DOHH2 (cell line): ENCODE results near the gene BBS5.

Source experiments
- H3F3A ChIP-seq: fragments of 200-600 bp; sonication (generic), shearing (Covaris generic); 2 replicates; pipeline ENCODE4 v1.6.0; 2016; ENCODE audit warnings: antibody characterized with exemption, mild to moderate bottlenecking; ENCODE audit not compliant: control insufficient read depth, insufficient read depth
- H3K27ac ChIP-seq: fragments of 200-600 bp; sonication (generic); 2 replicates; pipeline ENCODE4 v1.5.1; 2014; ENCODE audit warnings: low read depth, mild to moderate bottlenecking, low read length, moderate library complexity
- H3K27me3 ChIP-seq: fragments of 200-600 bp; sonication (generic); 2 replicates; pipeline ENCODE4 v1.6.1; 2014; ENCODE audit warnings: mild to moderate bottlenecking, low read length, mixed read lengths; ENCODE audit not compliant: control insufficient read depth
- H3K36me3 ChIP-seq: fragments of 200-600 bp; sonication (generic); 2 replicates; pipeline ENCODE4 v1.6.1; 2014; ENCODE audit warnings: mild to moderate bottlenecking, low read length, moderate library complexity, mixed read lengths; ENCODE audit not compliant: control insufficient read depth
- H3K4me1 ChIP-seq: fragments of 200-600 bp; sonication (generic); 2 replicates; pipeline ENCODE4 v1.6.1; 2014; ENCODE audit warnings: mild to moderate bottlenecking, low read length, mixed read lengths; ENCODE audit not compliant: control insufficient read depth
- H3K4me2 ChIP-seq: fragments of 200-600 bp; sonication (generic); 2 replicates; pipeline ENCODE4 v1.6.0; 2014; ENCODE audit warnings: mild to moderate bottlenecking, low read length, moderate library complexity
- H3K4me3 ChIP-seq: fragments of 200-600 bp; sonication (generic); 2 replicates; pipeline ENCODE4 v1.5.1; 2014; ENCODE audit warnings: mild to moderate bottlenecking, low read length, mixed read lengths
- H3K79me2 ChIP-seq: fragments of 200-600 bp; sonication (generic); 2 replicates; pipeline ENCODE4 v1.6.1; 2014; ENCODE audit warnings: mild to moderate bottlenecking, low read length, mixed read lengths; ENCODE audit not compliant: control insufficient read depth
- H3K9me2 ChIP-seq: fragments of 200-600 bp; sonication (generic); replicated peaks from 2 replicates; pipeline ENCODE4 v1.6.1; 2014; ENCODE audit warnings: mild to moderate bottlenecking, low read length, mixed read lengths; ENCODE audit not compliant: control insufficient read depth
- H3K9me3 ChIP-seq: fragments of 200-600 bp; sonication (generic); 2 replicates; pipeline ENCODE4 v1.6.1; 2014; ENCODE audit warnings: antibody characterized with exemption, low read length, mixed read lengths; ENCODE audit not compliant: control insufficient read depth, insufficient read depth
- H4K20me1 ChIP-seq: fragments of 200-600 bp; sonication (generic); 2 replicates; pipeline ENCODE4 v1.6.0; 2014; ENCODE audit warnings: low read depth, mild to moderate bottlenecking, antibody characterized with exemption, low read length, moderate library complexity; ENCODE audit not compliant: control insufficient read depth, insufficient read depth
- CTCF ChIP-seq: fragments of 200-600 bp; sonication (generic); IDR thresholded peaks from one replicate; pipeline ENCODE4 v1.5.1; 2014; ENCODE audit warnings: antibody characterized with exemption, mild to moderate bottlenecking, low read depth, low read length; ENCODE audit not compliant: poor library complexity, severe bottlenecking
- EZH2phosphoT487 ChIP-seq: fragments of 200-600 bp; sonication (generic); IDR thresholded peaks from 2 replicates; pipeline ENCODE4 v1.6.1; 2017; ENCODE audit warnings: borderline replicate concordance, mild to moderate bottlenecking, antibody characterized with exemption, low read length, moderate library complexity, mixed read lengths

Gene BBS5

GRCh38 chr2:169546756-169547155 lies 67.5 kb downstream of the BBS5 start:
- H3K36me3 ChIP-seq, result peaks cover 7% of the 10 kb centered on the region; the same call in 1 of the 2 replicates
- no peak overlapping the region for H3K27ac ChIP-seq
- H3K9me2 ChIP-seq, result no peaks in the 10 kb centered on the region
- H3K4me1 ChIP-seq, result no peaks in the 10 kb centered on the region
- no peaks in the 10 kb centered on the region for H3K79me2 ChIP-seq
- H4K20me1 ChIP-seq, result no peaks in the 10 kb centered on the region
- H3K4me3 ChIP-seq, result no peak overlapping the region
- no peaks in the 10 kb centered on the region for H3K9me3 ChIP-seq
- TF ChIP-seq EZH2phosphoT487 (no peak), CTCF (no peak)
- H3K27me3 ChIP-seq, result no peaks in the 10 kb centered on the region
- no peaks in the 10 kb centered on the region for H3F3A ChIP-seq
- no peak overlapping the region for H3K4me2 ChIP-seq
